ENCODE data around the gene ZFHX3. TPM values are rescaled to one million over a fixed set of nuclear protein-coding genes. Genes with fewer than 3 reads are reported as not detected.
A peak's percentile ranks its signal among the peaks of the same experiment; 100 is the strongest.

Gene ZFHX3
- total RNA-seq, 1 donor from 2014 or later, result 1.2 TPM

- DNase-seq (ENCODE audit: low spot score), result no peak
- Mint-ChIP-seq H3K9me3 (no peaks in the 10 kb centered on the region), H3K4me3 (ENCODE audit: low read depth) (no peak overlapping the region), H3K4me1 (ENCODE audit: low read depth) (peaks cover 12% of the 10 kb centered on the region), H3K27me3 (ENCODE audit: low read depth) (peaks cover 3% of the 10 kb centered on the region), H3K27ac (no peak overlapping the region), H3K36me3 (ENCODE audit: low read depth) (no peaks in the 10 kb centered on the region)
- intact Hi-C loops (cut with micrococcal nuclease), result loop anchor here (5.0 to 10.0 kb wide), 3 partner anchors 221 to 1124 kb away; no protein-coding TSS in a partner anchor
Observed at GRCh38 chr16:72833482-72833881, 214.4 kb downstream of the ZFHX3 start.

- Mint-ChIP-seq H3K4me1 (ENCODE audit: low read depth) (peaks cover 12% of the 10 kb centered on the region), H3K4me3 (ENCODE audit: low read depth) (no peak overlapping the region), H3K9me3 (no peaks in the 10 kb centered on the region), H3K27me3 (ENCODE audit: low read depth) (peaks cover 3% of the 10 kb centered on the region), H3K27ac (no peak overlapping the region), H3K36me3 (ENCODE audit: low read depth) (no peaks in the 10 kb centered on the region)
- peak; percentile 56 for DNase-seq (ENCODE audit: low spot score)
- intact Hi-C loops (cut with micrococcal nuclease), result loop anchor here (1.0 to 10.0 kb wide), 4 partner anchors 14 to 1125 kb away; no protein-coding TSS in a partner anchor
Observed at GRCh38 chr16:72832621-72833248, 215.2 kb downstream of the ZFHX3 start.

DNA sequence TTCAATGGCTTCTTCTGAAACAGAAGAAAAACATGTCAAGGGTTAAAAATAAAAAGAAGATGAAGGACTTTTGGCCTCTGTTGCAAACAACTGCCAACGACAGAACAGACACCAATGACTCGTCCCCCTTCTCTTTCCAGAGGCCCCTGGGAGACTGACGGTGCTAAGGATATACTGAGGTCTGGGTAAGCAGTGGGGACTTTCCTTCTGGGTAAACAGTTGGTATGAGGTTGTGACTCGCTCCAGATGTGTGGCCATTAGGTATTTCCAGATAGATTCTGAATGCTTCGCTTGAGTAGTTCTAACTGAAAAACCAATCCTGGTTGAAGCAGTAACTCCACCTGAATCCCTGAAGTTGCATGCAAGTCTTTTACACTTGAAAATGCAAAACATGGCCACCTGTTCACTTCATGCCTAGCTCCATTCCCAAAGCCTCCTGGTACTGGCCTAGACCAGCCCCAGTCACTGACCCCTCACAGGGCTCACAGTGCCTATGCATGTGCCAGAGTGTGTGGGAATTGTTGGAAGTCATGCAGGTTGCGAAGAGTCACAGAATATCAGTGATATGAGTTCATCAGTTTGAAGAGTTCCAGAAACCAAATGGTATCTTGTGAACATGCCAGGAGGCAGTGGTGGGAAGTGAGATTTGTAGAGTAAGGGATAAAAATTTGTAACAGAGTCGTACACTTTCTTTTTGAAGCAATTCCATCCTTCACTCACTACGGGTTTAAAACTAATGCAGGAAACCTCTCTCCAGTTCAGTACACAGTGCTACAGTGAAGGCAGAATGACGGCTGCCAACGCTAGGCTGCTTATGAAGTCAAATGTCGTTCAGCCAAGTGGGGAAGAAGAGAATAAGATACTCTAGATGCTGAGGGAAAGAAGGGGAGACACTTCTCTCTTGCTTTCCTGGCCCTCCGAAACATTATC, 217.8 kb downstream of the ZFHX3 start:
- H3K4me3 Mint-ChIP-seq (ENCODE audit: low read depth), result no peak overlapping the region
- no peak for DNase-seq (ENCODE audit: low spot score)
- no peaks in the 10 kb centered on the region for H3K36me3 Mint-ChIP-seq (ENCODE audit: low read depth)
- H3K9me3 Mint-ChIP-seq, result no peaks in the 10 kb centered on the region
- H3K27me3 Mint-ChIP-seq (ENCODE audit: low read depth), result no peaks in the 10 kb centered on the region
- H3K4me1 Mint-ChIP-seq (ENCODE audit: low read depth), result peaks cover 3% of the 10 kb centered on the region
- H3K27ac Mint-ChIP-seq, result no peak overlapping the region
- intact Hi-C loops (cut with micrococcal nuclease), result loop anchor here (5.0 to 10.0 kb wide), 4 partner anchors 225 to 1127 kb away; no protein-coding TSS in a partner anchor

DNA sequence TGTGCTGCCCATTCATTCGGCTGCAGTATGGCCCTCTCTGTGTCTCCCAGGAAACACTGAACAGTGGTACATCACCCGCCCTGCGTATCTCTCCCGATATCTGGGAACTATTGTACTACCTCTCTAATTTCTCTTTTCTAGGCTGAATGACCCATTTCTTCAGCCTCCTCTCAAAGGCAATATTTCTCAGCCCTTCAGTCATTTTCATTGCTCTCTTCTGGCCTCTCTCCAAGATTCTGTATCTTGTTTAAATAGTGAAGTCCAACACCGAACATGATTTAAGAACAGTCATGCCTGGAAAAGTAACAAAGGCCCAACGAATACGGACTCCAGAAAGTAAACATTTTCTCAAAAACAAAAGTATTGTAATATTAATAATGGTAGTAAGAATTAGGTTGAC, 220.1 kb downstream of the ZFHX3 start:
- Mint-ChIP-seq H3K4me3 (ENCODE audit: low read depth) (no peak overlapping the region), H3K27ac (no peak overlapping the region), H3K9me3 (no peaks in the 10 kb centered on the region), H3K4me1 (ENCODE audit: low read depth) (peaks cover 3% of the 10 kb centered on the region), H3K27me3 (ENCODE audit: low read depth) (peaks cover 2% of the 10 kb centered on the region), H3K36me3 (ENCODE audit: low read depth) (no peaks in the 10 kb centered on the region)
- no peak for DNase-seq (ENCODE audit: low spot score)
- intact Hi-C loops (cut with micrococcal nuclease), result loop anchor here (10.0 kb wide), 1 partner anchor 323 kb away; no protein-coding TSS in a partner anchor

- no peak overlapping the region for H3K27ac Mint-ChIP-seq
- intact Hi-C loops (cut with micrococcal nuclease), result loop anchor here (10.0 kb wide), 1 partner anchor 321 kb away; no protein-coding TSS in a partner anchor
Observed at GRCh38 chr16:72825912-72826621, 221.9 kb downstream of the ZFHX3 start.

GRCh38 chr16:72824761-72825160, 223.2 kb downstream of the ZFHX3 start:
- H3K27ac Mint-ChIP-seq, result no peak overlapping the region
- no peak for DNase-seq (ENCODE audit: low spot score)
- intact Hi-C loops (cut with micrococcal nuclease), result loop anchor here (10.0 kb wide), 1 partner anchor 320 kb away; no protein-coding TSS in a partner anchor
- H3K4me3 Mint-ChIP-seq (ENCODE audit: low read depth), result no peak overlapping the region
- peaks cover 3% of the 10 kb centered on the region for H3K4me1 Mint-ChIP-seq (ENCODE audit: low read depth)
- H3K27me3 Mint-ChIP-seq (ENCODE audit: low read depth), result peaks cover 2% of the 10 kb centered on the region
- H3K36me3 Mint-ChIP-seq (ENCODE audit: low read depth), result no peaks in the 10 kb centered on the region
- no peaks in the 10 kb centered on the region for H3K9me3 Mint-ChIP-seq

More at GRCh38 chr16:72825912-72826621, 221.9 kb downstream of the ZFHX3 start:
- Mint-ChIP-seq H3K4me3 (ENCODE audit: low read depth) (no peak overlapping the region), H3K4me1 (ENCODE audit: low read depth) (peaks cover 3% of the 10 kb centered on the region), H3K27me3 (ENCODE audit: low read depth) (peaks cover 2% of the 10 kb centered on the region), H3K9me3 (no peaks in the 10 kb centered on the region), H3K36me3 (ENCODE audit: low read depth) (no peaks in the 10 kb centered on the region)
- no peak for DNase-seq (ENCODE audit: low spot score)

- DNase-seq (ENCODE audit: low spot score), result no peak
- Mint-ChIP-seq H3K27ac (no peak overlapping the region), H3K4me3 (ENCODE audit: low read depth) (no peak overlapping the region), H3K4me1 (ENCODE audit: low read depth) (no peaks in the 10 kb centered on the region), H3K27me3 (ENCODE audit: low read depth) (peaks cover 2% of the 10 kb centered on the region), H3K36me3 (ENCODE audit: low read depth) (no peaks in the 10 kb centered on the region), H3K9me3 (no peaks in the 10 kb centered on the region)
- intact Hi-C loops (cut with micrococcal nuclease), result loop anchor here (10.0 kb wide), 1 partner anchor 319 kb away; no protein-coding TSS in a partner anchor
Observed at GRCh38 chr16:72824027-72824426, 223.9 kb downstream of the ZFHX3 start.

- H3K4me1 Mint-ChIP-seq (ENCODE audit: low read depth), result no peaks in the 10 kb centered on the region
- intact Hi-C loops (cut with micrococcal nuclease), result loop anchor here (10.0 kb wide), 1 partner anchor 317 kb away; no protein-coding TSS in a partner anchor
- H3K9me3 Mint-ChIP-seq, result no peaks in the 10 kb centered on the region
- no peak overlapping the region for H3K4me3 Mint-ChIP-seq (ENCODE audit: low read depth)
- no peak overlapping the region for H3K27ac Mint-ChIP-seq
- no peak for DNase-seq (ENCODE audit: low spot score)
- peaks cover 2% of the 10 kb centered on the region for H3K27me3 Mint-ChIP-seq (ENCODE audit: low read depth)
- H3K36me3 Mint-ChIP-seq (ENCODE audit: low read depth), result no peaks in the 10 kb centered on the region
Observed at GRCh38 chr16:72821185-72821950, 226.6 kb downstream of the ZFHX3 start.

- H3K4me3 Mint-ChIP-seq (ENCODE audit: low read depth), result no peak overlapping the region
- no peaks in the 10 kb centered on the region for H3K4me1 Mint-ChIP-seq (ENCODE audit: low read depth)
- no peak overlapping the region for H3K27ac Mint-ChIP-seq
- no peaks in the 10 kb centered on the region for H3K36me3 Mint-ChIP-seq (ENCODE audit: low read depth)
- intact Hi-C loops (cut with micrococcal nuclease), result no loop called here
- H3K27me3 Mint-ChIP-seq (ENCODE audit: low read depth), result peaks cover 2% of the 10 kb centered on the region
- no peaks in the 10 kb centered on the region for H3K9me3 Mint-ChIP-seq
- no peak for DNase-seq (ENCODE audit: low spot score)
Observed at GRCh38 chr16:72819345-72819744, 228.6 kb downstream of the ZFHX3 start.

- Mint-ChIP-seq H3K4me1 (ENCODE audit: low read depth) (no peaks in the 10 kb centered on the region), H3K9me3 (no peaks in the 10 kb centered on the region), H3K4me3 (ENCODE audit: low read depth) (no peak overlapping the region), H3K27ac (no peak overlapping the region), H3K36me3 (ENCODE audit: low read depth) (no peaks in the 10 kb centered on the region), H3K27me3 (ENCODE audit: low read depth) (peaks cover 2% of the 10 kb centered on the region)
- DNase-seq (ENCODE audit: low spot score), result no peak
- intact Hi-C loops (cut with micrococcal nuclease), result no loop called here
Observed at GRCh38 chr16:72818236-72818845, 229.6 kb downstream of the ZFHX3 start.

DNA sequence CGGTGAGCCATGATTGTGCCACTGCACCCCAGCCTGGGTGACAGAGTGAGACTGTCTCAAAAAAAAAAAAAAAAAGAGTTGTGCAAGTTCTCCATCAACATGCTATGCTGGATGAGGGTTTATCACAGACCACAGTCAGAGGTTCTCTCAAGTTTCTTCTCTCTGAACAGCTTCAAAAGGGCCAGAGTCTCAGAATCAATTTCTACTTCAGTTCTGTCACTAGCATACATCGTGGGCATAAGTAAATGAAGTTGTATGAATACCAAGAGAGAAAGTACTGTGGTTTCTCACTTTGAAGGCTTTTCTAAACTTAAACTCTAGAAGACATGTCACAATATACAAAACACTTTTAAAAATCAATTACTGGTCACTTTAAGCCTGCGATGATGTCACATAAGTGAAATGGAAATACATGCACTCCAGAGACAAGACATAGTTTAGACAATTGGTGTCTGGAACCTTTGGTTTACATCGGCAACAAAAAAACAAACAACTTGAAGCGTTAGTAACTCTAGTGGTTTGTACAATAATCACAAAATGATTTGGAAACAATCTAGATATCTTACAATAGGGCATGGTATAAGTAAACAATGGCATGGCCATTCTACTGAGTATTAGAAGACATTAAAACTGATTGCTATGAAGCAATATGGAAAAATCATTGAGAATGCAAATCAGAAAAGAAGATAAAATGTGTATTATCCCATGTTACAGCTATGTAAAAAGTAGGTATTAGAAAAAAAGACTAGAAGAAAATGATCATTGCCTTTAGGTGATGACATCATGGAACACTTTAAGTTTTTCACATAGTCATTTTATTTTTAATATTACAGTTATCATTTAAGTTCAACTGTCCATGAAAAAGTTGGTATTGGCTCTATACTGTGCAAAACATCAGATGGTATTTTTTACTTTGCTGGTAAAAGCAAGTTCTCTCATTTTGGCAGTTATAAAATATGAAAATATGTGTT, 232.3 kb downstream of the ZFHX3 start:
- no peak for DNase-seq (ENCODE audit: low spot score)
- H3K9me3 Mint-ChIP-seq, result no peaks in the 10 kb centered on the region
- H3K4me1 Mint-ChIP-seq (ENCODE audit: low read depth), result no peaks in the 10 kb centered on the region
- no peak overlapping the region for H3K4me3 Mint-ChIP-seq (ENCODE audit: low read depth)
- H3K27me3 Mint-ChIP-seq (ENCODE audit: low read depth), result no peaks in the 10 kb centered on the region
- H3K27ac Mint-ChIP-seq, result no peak overlapping the region
- intact Hi-C loops (cut with micrococcal nuclease), result no loop called here
- no peaks in the 10 kb centered on the region for H3K36me3 Mint-ChIP-seq (ENCODE audit: low read depth)

All from activated T-helper 2 cell treated with anti-CD3 and anti-CD28 coated beads, Interferon-gamma antibody, Interleukin-2, Interleukin-4, amounts not matched to agents 10 μg/mL and 5 μg/mL and 100 μg/mL, durations not matched to agents 14 hours and 24 hours and 36 hours (primary cell).